Measurements from ENCODE around the gene HSP90AB1. TPM values are rescaled to one million over a fixed set of nuclear protein-coding genes. Genes with fewer than 3 reads are reported as not detected.

The HSP90AB1 gene
- polyA plus RNA-seq, 2 of the 4 experiments (the other 2 are of a cell fraction) = 1,136 to 1,155 TPM

- H3K27ac ChIP-seq = peak within 1 kb of the TSS; percentile 67 to 98
- ATAC-seq (peak; percentile 60 to 63), DNase-seq (ENCODE audit: low read depth in 1 of 2, low spot score in 1 of 2) (peak; percentile 69 to 76), FAIRE-seq (no peak)
- H3K4me1 ChIP-seq = peaks cover 63% of the 10 kb centered on the region
- TF ChIP-seq BHLHE40 (IDR thresholded peaks at IDR 0.05; ENCODE audit: low read depth, low read length) (peak; percentile 57; the same call in 1 of the 2 replicates), MYC (IDR thresholded peaks at IDR 0.05; ENCODE audit: borderline replicate concordance, low read length) (peak; percentile 40; the same call in 1 of the 2 replicates), POLR2A (IDR thresholded peaks at IDR 0.05; ENCODE audit: low read length) (peak; percentile 56), ZNF302 (CRISPR knock-in tag; IDR thresholded peaks at IDR 0.05) (no peak), JUN (IDR thresholded peaks at IDR 0.05) (peak in 1 of 2 experiments; percentile 44; a peak in 1 of 5 replicates), E2F6 (IDR thresholded peaks at IDR 0.05; ENCODE audit: borderline replicate concordance, low read depth) (peak; percentile 33), GATA3 (IDR thresholded peaks at IDR 0.05; ENCODE audit: borderline replicate concordance) (no peak), FOXS1 (CRISPR knock-in tag; IDR thresholded peaks at IDR 0.05) (no peak), MAX (IDR thresholded peaks at IDR 0.05) (peak; percentile 90)
- H3K9me3 ChIP-seq = no peaks in the 10 kb centered on the region
- H3K4me2 ChIP-seq = peak within 1 kb of the TSS; percentile 93
- ChIA-PET CTCF (interaction anchor here (0.7 to 9.2 kb wide), 3 partner anchors 12 to 46 kb away, joined by 3 to 111 read pairs (median 9); no protein-coding TSS in a partner anchor), POLR2A (interaction anchor here (1.0 to 2.0 kb wide), 3 partner anchors 13 to 24 kb away, joined by 4 to 16 read pairs (median 5); partner anchors contain the start of gene HSP90AB1)
- no CpG with 5 or more reads among the region's 73 CpGs for WGBS (ENCODE audit: missing lambda C conversion rate)
- peak within 1 kb of the TSS; percentile 60 for H3K4me3 ChIP-seq
These were observed 23.4 kb upstream of the HSP90AB1 start, which contains the start of gene SLC29A1 for GRCh38 chr6:44223319-44224028. SLC29A1 (plus strand) TSS chr6:44223595; CDS start chr6:44227314, 3,719 bp downstream.

GRCh38 chr6:44224029-44224964 is 22.6 kb upstream of the HSP90AB1 start:
- TF ChIP-seq ZSCAN20 (CRISPR knock-in tag; IDR thresholded peaks at IDR 0.05) = no peak
- peak; percentile 43 for TF ChIP-seq ZFP36 (IDR thresholded peaks at IDR 0.05; ENCODE audit: borderline replicate concordance, partially characterized antibody)
- H3K4me3 ChIP-seq = peak overlapping the region; percentile 60
- ATAC-seq (peak; percentile 21 to 22), DNase-seq (ENCODE audit: low read depth in 1 of 2, low spot score in 1 of 2) (peak in 1 of 2 experiments; percentile 25), FAIRE-seq (no peak)
- peak overlapping the region; percentile 67 to 98 for H3K27ac ChIP-seq
- H3K9me3 ChIP-seq = no peaks in the 10 kb centered on the region
- 13% methylated on average over 14 of the region's 18 CpGs for WGBS (ENCODE audit: missing lambda C conversion rate)
- ChIA-PET POLR2A (interaction anchor here (1.0 to 2.0 kb wide), 3 partner anchors 13 to 23 kb away, joined by 4 to 16 read pairs (median 5); partner anchors contain the start of gene HSP90AB1), CTCF (interaction anchor here (0.6 to 9.2 kb wide), 5 partner anchors 11 to 624 kb away, joined by 3 to 111 read pairs (median 9); no protein-coding TSS in a partner anchor)
- peaks cover 56% of the 10 kb centered on the region for H3K4me1 ChIP-seq
- peak overlapping the region; percentile 93 for H3K4me2 ChIP-seq

GRCh38 chr6:44224965-44225305 is 22.0 kb upstream of the HSP90AB1 start:
- Histone ChIP-seq H3K4me3 (no peak overlapping the region), H3K27ac (no peak overlapping the region), H3K4me1 (peaks cover 54% of the 10 kb centered on the region), H3K9me3 (no peaks in the 10 kb centered on the region), H3K4me2 (peak overlapping the region; percentile 93)
- DNase-seq (ENCODE audit: low read depth in 1 of 2, low spot score in 1 of 2) (no peak), ATAC-seq (no peak), FAIRE-seq (no peak)
- CTCF ChIA-PET = interaction anchor here (2.2 to 9.2 kb wide), 3 partner anchors 11 to 52 kb away, joined by 9 to 111 read pairs (median 11); no protein-coding TSS in a partner anchor
- POLR2A ChIA-PET = interaction anchor here (1.8 to 2.0 kb wide), 2 partner anchors 21 to 22 kb away, joined by 5 to 16 read pairs; partner anchors contain the start of gene HSP90AB1
- 95% methylated on average over 3 of the region's 4 CpGs for WGBS (ENCODE audit: missing lambda C conversion rate)
- no peak for TF ChIP-seq RCOR1 (IDR thresholded peaks at IDR 0.05; ENCODE audit: low read depth, low read length)
- no peak for TF ChIP-seq HOXB13 (CRISPR knock-in tag; IDR thresholded peaks at IDR 0.05; ENCODE audit: low read depth)
- no peak for TF ChIP-seq CTCF (IDR thresholded peaks at IDR 0.05)
- no peak for TF ChIP-seq CHD4 (IDR thresholded peaks at IDR 0.05; ENCODE audit: borderline replicate concordance)
- no peak for TF ChIP-seq E2F6 (IDR thresholded peaks at IDR 0.05; ENCODE audit: borderline replicate concordance, low read depth)
- TF ChIP-seq CBX8 (IDR thresholded peaks at IDR 0.05) = no peak
- TF ChIP-seq HOXB5 (CRISPR knock-in tag; IDR thresholded peaks at IDR 0.05) = no peak
- TF ChIP-seq EHF (CRISPR knock-in tag; IDR thresholded peaks at IDR 0.05) = no peak
- TF ChIP-seq HMGXB4 (CRISPR knock-in tag; IDR thresholded peaks at IDR 0.05; ENCODE audit: borderline replicate concordance) = no peak
- no peak for TF ChIP-seq EHMT2 (IDR thresholded peaks at IDR 0.05; ENCODE audit: low read depth)
- no peak for TF ChIP-seq ESRRA (IDR thresholded peaks at IDR 0.05; ENCODE audit: borderline replicate concordance, low read length)
- no peak for TF ChIP-seq ELK1 (IDR thresholded peaks at IDR 0.05; ENCODE audit: low read depth, low read length)
- TF ChIP-seq KDM5A (IDR thresholded peaks at IDR 0.05) = no peak
- no peak for TF ChIP-seq KDM1A (IDR thresholded peaks at IDR 0.05; ENCODE audit: low read depth)

Measured in A549 (cell line).